Measurements from ENCODE around the gene ATRN. TPM values are rescaled to one million over a fixed set of nuclear protein-coding genes. Genes with fewer than 3 reads are reported as not detected.

ATRN gene
- total and polyA plus RNA-seq, 2 donors (not counting 3 experiments of a cell fraction or from before 2014, with no cell fraction given): 32.3 to 33.1 TPM

DNA sequence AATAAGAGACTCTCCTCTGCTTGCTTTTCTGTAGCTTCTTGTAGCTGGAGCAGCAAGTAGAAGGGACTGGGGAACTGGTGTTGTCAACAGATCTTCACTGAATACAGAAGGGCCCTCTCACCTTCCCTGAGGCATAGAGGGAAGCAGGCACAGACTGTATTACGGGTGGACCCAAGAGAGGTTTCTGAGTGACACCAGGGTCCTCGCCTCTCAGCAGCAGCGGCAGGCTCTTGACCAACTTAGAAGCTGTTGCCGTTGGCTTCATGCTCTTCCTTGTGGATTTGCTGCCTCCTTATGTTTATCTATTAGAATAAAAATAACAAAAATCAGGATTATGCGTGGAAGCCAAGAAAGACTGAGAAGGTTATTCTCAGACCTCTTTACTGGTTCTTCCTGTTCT is 160.7 kb downstream of the ATRN start:
- dilution Hi-C loops (cut with MboI; ENCODE audit: extremely low pct_ligation_motif_present, low sequenced_read_pairs): no loop called here
- no peak overlapping the region for H3K4me3 ChIP-seq (replicated peaks in 1 of 3; ENCODE audit: insufficient read depth in 1 of 3, low read depth in 1 of 3, low read length in 3 of 3)
- no peak for TF ChIP-seq POLR2AphosphoS5 (IDR thresholded peaks at IDR 0.05; ENCODE audit: insufficient read depth, low read depth, low read length)
- TF ChIP-seq EZH2 (IDR thresholded peaks at IDR 0.05; ENCODE audit: borderline replicate concordance, low read depth, low read length, severe bottlenecking): no peak
- no peaks in the 10 kb centered on the region for H3K9me1 ChIP-seq (replicated peaks; ENCODE audit: control insufficient read depth, extremely low read depth, insufficient read depth, low read length)
- no TSS peak for BruUV-seq (replicated peaks)
- H3K79me2 ChIP-seq (ENCODE audit: control insufficient read depth, insufficient read depth, low read length): no peaks in the 10 kb centered on the region
- POLR2A ChIA-PET: no interaction called here
- no peak overlapping the region for H3K9ac ChIP-seq (replicated peaks; ENCODE audit: extremely low read depth, insufficient read depth, low read length)
- no peak overlapping the region for H3K27ac ChIP-seq (ENCODE audit: insufficient read depth, low read depth, low read length)
- H4K20me1 ChIP-seq (replicated peaks; ENCODE audit: control insufficient read depth, extremely low read depth, insufficient read depth, low read length): no peaks in the 10 kb centered on the region
- CTCF ChIA-PET: no interaction called here
- intact Hi-C loops (cut with micrococcal nuclease): no loop called here
- DNase-seq (ENCODE audit: low read depth, low spot score) (no peak), FAIRE-seq (no peak)
- no peaks in the 10 kb centered on the region for H3K36me3 ChIP-seq (ENCODE audit: control insufficient read depth in 2 of 2, extremely low read depth in 1 of 2, insufficient read depth in 2 of 2, low read length in 2 of 2)
- no peaks in the 10 kb centered on the region for H3K27me3 ChIP-seq (ENCODE audit: control insufficient read depth in 2 of 2, insufficient read depth in 2 of 2, low read length in 2 of 2)
- H2AFZ ChIP-seq (ENCODE audit: low read depth, low read length): no peak overlapping the region
- H3K9me3 ChIP-seq (replicated peaks; ENCODE audit: control insufficient read depth, insufficient read depth, low read length): no peaks in the 10 kb centered on the region
- no peak overlapping the region for H3K4me2 ChIP-seq (ENCODE audit: insufficient read depth, low read length)
- H3K4me1 ChIP-seq (ENCODE audit: control insufficient read depth, extremely low read depth, insufficient read depth, low read length): no peaks in the 10 kb centered on the region

DNA sequence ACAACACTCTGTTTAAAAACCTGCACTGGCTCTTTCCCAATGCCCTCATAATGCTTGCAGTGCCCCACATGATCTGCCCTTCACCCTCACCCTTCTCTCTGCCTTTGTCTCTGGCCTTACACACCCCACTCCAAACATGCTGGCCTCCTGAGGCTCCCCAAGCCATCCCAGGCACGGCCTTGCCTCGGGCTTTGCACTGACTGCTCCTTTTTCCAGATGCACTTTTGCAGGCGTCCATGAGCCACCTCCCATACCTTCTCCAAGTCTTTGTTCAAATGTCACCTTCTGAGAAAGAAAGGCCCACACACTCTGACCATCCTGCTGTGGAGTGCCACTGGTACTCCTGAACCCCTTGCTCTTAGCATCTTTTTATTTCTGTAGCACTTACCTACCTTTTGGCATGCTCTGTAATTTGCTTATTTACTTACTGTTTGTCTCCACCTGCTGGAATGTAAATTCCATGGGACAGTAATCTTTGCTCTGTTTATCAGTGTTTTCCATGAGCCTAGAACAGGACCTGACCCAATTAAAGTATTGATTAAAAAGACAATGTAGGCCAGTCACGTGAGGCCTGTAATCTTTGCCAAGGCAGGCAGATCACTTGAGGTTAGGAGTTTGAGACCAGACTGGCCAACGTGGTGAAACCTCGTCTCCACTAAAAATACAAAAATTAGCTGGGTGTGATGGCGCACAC is 161.6 kb downstream of the ATRN start:
- Histone ChIP-seq H3K9ac (replicated peaks; ENCODE audit: extremely low read depth, insufficient read depth, low read length) (no peak overlapping the region), H3K4me3 (replicated peaks in 1 of 3; ENCODE audit: insufficient read depth in 1 of 3, low read depth in 1 of 3, low read length in 3 of 3) (no peak overlapping the region), H3K4me1 (ENCODE audit: control insufficient read depth, extremely low read depth, insufficient read depth, low read length) (no peaks in the 10 kb centered on the region), H3K9me3 (replicated peaks; ENCODE audit: control insufficient read depth, insufficient read depth, low read length) (no peaks in the 10 kb centered on the region), H3K27me3 (ENCODE audit: control insufficient read depth in 2 of 2, insufficient read depth in 2 of 2, low read length in 2 of 2) (no peaks in the 10 kb centered on the region), H3K36me3 (ENCODE audit: control insufficient read depth in 2 of 2, extremely low read depth in 1 of 2, insufficient read depth in 2 of 2, low read length in 2 of 2) (no peaks in the 10 kb centered on the region), H3K9me1 (replicated peaks; ENCODE audit: control insufficient read depth, extremely low read depth, insufficient read depth, low read length) (no peaks in the 10 kb centered on the region), H3K4me2 (ENCODE audit: insufficient read depth, low read length) (no peak overlapping the region), H3K27ac (ENCODE audit: insufficient read depth, low read depth, low read length) (no peak overlapping the region), H3K79me2 (ENCODE audit: control insufficient read depth, insufficient read depth, low read length) (no peaks in the 10 kb centered on the region), H4K20me1 (replicated peaks; ENCODE audit: control insufficient read depth, extremely low read depth, insufficient read depth, low read length) (no peaks in the 10 kb centered on the region), H2AFZ (ENCODE audit: low read depth, low read length) (no peak overlapping the region)
- TF ChIP-seq EZH2 (IDR thresholded peaks at IDR 0.05; ENCODE audit: borderline replicate concordance, low read depth, low read length, severe bottlenecking) (no peak), GATA2 (IDR thresholded peaks at IDR 0.05; ENCODE audit: insufficient read depth, insufficient read length, low read depth, low read length) (no peak), FOS (IDR thresholded peaks at IDR 0.05; ENCODE audit: borderline replicate concordance, insufficient read depth, low read length) (no peak), JUN (IDR thresholded peaks at IDR 0.05; ENCODE audit: borderline replicate concordance, insufficient read depth, insufficient read length, low read depth) (no peak), MYC (IDR thresholded peaks at IDR 0.05; ENCODE audit: low read depth, low read length) (no peak), POLR2AphosphoS5 (IDR thresholded peaks at IDR 0.05; ENCODE audit: insufficient read depth, low read depth, low read length) (no peak), MAX (IDR thresholded peaks at IDR 0.05; ENCODE audit: insufficient read depth, insufficient read length) (no peak), POLR2A (IDR thresholded peaks at IDR 0.05; ENCODE audit: low read depth, low read length) (no peak)
- TF ChIP-seq, protein P1, sequence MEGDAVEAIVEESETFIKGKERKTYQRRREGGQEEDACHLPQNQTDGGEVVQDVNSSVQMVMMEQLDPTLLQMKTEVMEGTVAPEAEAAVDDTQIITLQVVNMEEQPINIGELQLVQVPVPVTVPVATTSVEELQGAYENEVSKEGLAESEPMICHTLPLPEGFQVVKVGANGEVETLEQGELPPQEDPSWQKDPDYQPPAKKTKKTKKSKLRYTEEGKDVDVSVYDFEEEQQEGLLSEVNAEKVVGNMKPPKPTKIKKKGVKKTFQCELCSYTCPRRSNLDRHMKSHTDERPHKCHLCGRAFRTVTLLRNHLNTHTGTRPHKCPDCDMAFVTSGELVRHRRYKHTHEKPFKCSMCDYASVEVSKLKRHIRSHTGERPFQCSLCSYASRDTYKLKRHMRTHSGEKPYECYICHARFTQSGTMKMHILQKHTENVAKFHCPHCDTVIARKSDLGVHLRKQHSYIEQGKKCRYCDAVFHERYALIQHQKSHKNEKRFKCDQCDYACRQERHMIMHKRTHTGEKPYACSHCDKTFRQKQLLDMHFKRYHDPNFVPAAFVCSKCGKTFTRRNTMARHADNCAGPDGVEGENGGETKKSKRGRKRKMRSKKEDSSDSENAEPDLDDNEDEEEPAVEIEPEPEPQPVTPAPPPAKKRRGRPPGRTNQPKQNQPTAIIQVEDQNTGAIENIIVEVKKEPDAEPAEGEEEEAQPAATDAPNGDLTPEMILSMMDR (IDR thresholded peaks at IDR 0.05; ENCODE audit: extremely low read depth in 1 of 2, insufficient read depth in 1 of 2, low read depth in 1 of 2, low read length in 2 of 2): no peak
- ChIA-PET POLR2A (no interaction called here), CTCF (interaction anchor here (2.1 kb wide), 1 partner anchor 69 kb away, joined by 11 read pairs; no protein-coding TSS in a partner anchor)
- FAIRE-seq (no peak), DNase-seq (ENCODE audit: low read depth, low spot score) (no peak)
- intact Hi-C loops (cut with micrococcal nuclease): loop anchor here (2.0 kb wide), 1 partner anchor 70 kb away; no protein-coding TSS in a partner anchor
- no TSS peak for BruUV-seq (replicated peaks)
- dilution Hi-C loops (cut with MboI; ENCODE audit: extremely low pct_ligation_motif_present, low sequenced_read_pairs): no loop called here
